SK-N-SH treated with all-trans-retinoic acid at 6 μM for 48 hours (cell line): ENCODE results near the gene RBP2.

Experiments
- ATAC-seq: fragments of 200-7000 bp; cut with Tn5 transposase; 3 replicates; pipeline ENCODE4 v1.9.1; 2020; ENCODE audit warnings: mild to moderate bottlenecking, moderate library complexity
- BACH2 ChIP-seq: fragments of 250-450 bp; sonication (Bioruptor Pico); IDR thresholded peaks from 2 replicates; pipeline ENCODE4 v1.9.0; 2021; ENCODE audit warnings: mild to moderate bottlenecking, borderline replicate concordance
- CREB5 ChIP-seq: fragments of 250-450 bp; sonication (Bioruptor Pico); IDR thresholded peaks from 2 replicates; pipeline ENCODE4 v1.5.1; 2020; ENCODE audit warnings: low read depth, mild to moderate bottlenecking, moderate library complexity
- CSDC2 ChIP-seq: fragments of 250-450 bp; sonication (Bioruptor Pico); IDR thresholded peaks from 2 replicates; pipeline ENCODE4 v1.5.0; 2020; ENCODE audit warnings: mild to moderate bottlenecking, moderate library complexity
- CSRNP3 ChIP-seq: fragments of 250-450 bp; sonication (Bioruptor Pico); IDR thresholded peaks from 2 replicates; pipeline ENCODE4 v1.5.1; 2021; ENCODE audit warnings: mild to moderate bottlenecking, moderate library complexity
- GLIS3 ChIP-seq: fragments of 250-450 bp; sonication (Bioruptor Pico); IDR thresholded peaks from 2 replicates; pipeline ENCODE4 v1.5.0; 2020; ENCODE audit warnings: mild to moderate bottlenecking, moderate library complexity
- ISL1 ChIP-seq: fragments of 250-450 bp; sonication (Bioruptor Pico); IDR thresholded peaks from 2 replicates; pipeline ENCODE4 v2.1.2; 2022; ENCODE audit warnings: mild to moderate bottlenecking, moderate library complexity
- OSR1 ChIP-seq: fragments of 250-450 bp; sonication (Bioruptor Pico); IDR thresholded peaks from 2 replicates; pipeline ENCODE4 v1.8.0; 2022; ENCODE audit warnings: moderate library complexity, mild to moderate bottlenecking, inconsistent platforms
- PATZ1 ChIP-seq: fragments of 250-450 bp; sonication (Bioruptor Pico); IDR thresholded peaks from 2 replicates; pipeline ENCODE4 v1.8.0; 2020; ENCODE audit warnings: mild to moderate bottlenecking, moderate library complexity, borderline replicate concordance
- POU6F1 ChIP-seq: fragments of 250-450 bp; sonication (Bioruptor Pico); IDR thresholded peaks from 2 replicates; pipeline ENCODE4 v1.8.0; 2021; ENCODE audit warnings: low read depth, mild to moderate bottlenecking, moderate library complexity, borderline replicate concordance
- PPARA ChIP-seq: fragments of 250-450 bp; sonication (Bioruptor Pico); IDR thresholded peaks from 2 replicates; pipeline ENCODE4 v1.5.0; 2020; ENCODE audit warnings: mild to moderate bottlenecking, borderline replicate concordance
- RARB ChIP-seq: fragments of 250-450 bp; sonication (Bioruptor Pico); IDR thresholded peaks from 2 replicates; pipeline ENCODE4 v1.8.0; 2021; ENCODE audit warnings: mild to moderate bottlenecking, moderate library complexity
- SNAI2 ChIP-seq: fragments of 250-450 bp; sonication (Bioruptor Pico); IDR thresholded peaks from 2 replicates; pipeline ENCODE4 v1.5.0; 2020; ENCODE audit warnings: mild to moderate bottlenecking, moderate library complexity
- TSHZ2 ChIP-seq: fragments of 250-450 bp; sonication (Bioruptor Pico); IDR thresholded peaks from 2 replicates; pipeline ENCODE4 v1.5.0; 2020; ENCODE audit warnings: mild to moderate bottlenecking, moderate library complexity
- ZC3H10 ChIP-seq: fragments of 250-450 bp; sonication (Bioruptor Pico); IDR thresholded peaks from 2 replicates; pipeline ENCODE4 v1.5.1; 2021; ENCODE audit warnings: mild to moderate bottlenecking, moderate library complexity
- ZFP3 ChIP-seq: fragments of 250-450 bp; sonication (Bioruptor Pico); IDR thresholded peaks from 2 replicates; pipeline ENCODE4 v1.5.0; 2020; ENCODE audit warnings: mild to moderate bottlenecking, moderate library complexity
- ZFP30 ChIP-seq: fragments of 450-650 bp; formaldehyde crosslinking; IDR thresholded peaks from 2 replicates; pipeline ENCODE4 v1.5.0; 2022; ENCODE audit warnings: mild to moderate bottlenecking, moderate library complexity
- ZNF565 ChIP-seq: fragments of 450-650 bp; formaldehyde crosslinking; conservative IDR thresholded peaks from 2 replicates; pipeline ENCODE4 v1.5.0; 2020; ENCODE audit warnings: low read depth, mild to moderate bottlenecking, moderate library complexity
- ZNF70 ChIP-seq: fragments of 450-650 bp; formaldehyde crosslinking; IDR thresholded peaks from 2 replicates; pipeline ENCODE4 v1.5.0; 2020; ENCODE audit warnings: mild to moderate bottlenecking, moderate library complexity
- ZNF8 ChIP-seq: fragments of 450-650 bp; formaldehyde crosslinking; IDR thresholded peaks from 2 replicates; pipeline ENCODE4 v1.5.0; 2020; ENCODE audit warnings: mild to moderate bottlenecking, moderate library complexity

RBP2 gene

GRCh38 chr3:139423232-139423631 is 53.1 kb downstream of the RBP2 start:
- TF ChIP-seq CSRNP3 (CRISPR knock-in tag) (no peak), ZC3H10 (CRISPR knock-in tag) (no peak), CREB5 (CRISPR knock-in tag) (no peak), PPARA (CRISPR knock-in tag) (no peak), RARB (no peak), PATZ1 (no peak), ZNF70 (CRISPR knock-in tag) (no peak), OSR1 (no peak), ZNF565 (CRISPR knock-in tag) (no peak), BACH2 (CRISPR knock-in tag) (no peak), GLIS3 (CRISPR knock-in tag) (no peak)
- no peak for ATAC-seq

- no peak for ATAC-seq
- no peak for TF ChIP-seq SNAI2 (CRISPR knock-in tag)
- TF ChIP-seq CREB5 (CRISPR knock-in tag) = no peak
- no peak for TF ChIP-seq PPARA (CRISPR knock-in tag)
- TF ChIP-seq POU6F1 (CRISPR knock-in tag) = no peak
- no peak for TF ChIP-seq CSRNP3 (CRISPR knock-in tag)
- TF ChIP-seq CSDC2 = no peak
- no peak for TF ChIP-seq ZNF8 (CRISPR knock-in tag)
- TF ChIP-seq ZC3H10 (CRISPR knock-in tag) = no peak
- TF ChIP-seq RARB = no peak
- TF ChIP-seq ZFP30 (CRISPR knock-in tag) = no peak
- TF ChIP-seq ZNF70 (CRISPR knock-in tag) = no peak
- no peak for TF ChIP-seq TSHZ2 (CRISPR knock-in tag)
- TF ChIP-seq ISL1 = no peak
- TF ChIP-seq ZFP3 (CRISPR knock-in tag) = no peak
- no peak for TF ChIP-seq GLIS3 (CRISPR knock-in tag)
These were observed 54.9 kb downstream of the RBP2 start for GRCh38 chr3:139421460-139421859.
